ENCODE measurements around the gene CDH11.

CDH11 gene

GRCh38 chr16:64924086-64924485 lies 197.8 kb downstream of the CDH11 start:
- no peak overlapping the region for H3K4me3 ChIP-seq (ENCODE audit: control insufficient read depth in 1 of 7, extremely low read depth in 1 of 7, insufficient read depth in 4 of 7, low read depth in 2 of 7, low read length in 6 of 7)
- no peak overlapping the region for H3K27ac ChIP-seq (ENCODE audit: insufficient read depth in 1 of 2, low read depth in 1 of 2, low read length in 2 of 2, poor library complexity in 1 of 2, severe bottlenecking in 2 of 2)
- CTCF ChIA-PET, result no interaction called here
- DNase-seq, result no peak
- peaks cover 0 to 8% (median 0%) of the 10 kb centered on the region in 5 experiments for H3K9me3 ChIP-seq (ENCODE audit: control extremely low read depth in 1 of 5, control insufficient read depth in 4 of 5, insufficient read depth in 2 of 5, low read depth in 1 of 5, low read length in 4 of 5)
- POLR2A ChIA-PET, result interaction anchor here (0.6 kb wide), 1 partner anchor 1075 kb away, joined by 3 read pairs; no protein-coding TSS in a partner anchor
- H3K36me3 ChIP-seq (ENCODE audit: control insufficient read depth in 4 of 4, insufficient read depth in 4 of 4, low read length in 3 of 4), result no peaks in the 10 kb centered on the region
- no peaks in the 10 kb centered on the region for H3K4me1 ChIP-seq (ENCODE audit: control extremely low read depth in 1 of 4, control insufficient read depth in 4 of 4, insufficient read depth in 4 of 4, low read length in 3 of 4)
- no CpG with 5 or more reads among the region's 2 CpGs for WGBS (ENCODE audit: insufficient coverage)
- H3K27me3 ChIP-seq (replicated peaks in 2 of 5; ENCODE audit: control insufficient read depth in 4 of 5, insufficient read depth in 5 of 5, low read length in 4 of 5), result no peaks in the 10 kb centered on the region

GRCh38 chr16:64919929-64920607 lies 201.8 kb downstream of the CDH11 start:
- Histone ChIP-seq H3K9me3 (ENCODE audit: control extremely low read depth in 1 of 5, control insufficient read depth in 4 of 5, insufficient read depth in 2 of 5, low read depth in 1 of 5, low read length in 4 of 5) (no peaks in the 10 kb centered on the region), H3K4me1 (ENCODE audit: control extremely low read depth in 1 of 4, control insufficient read depth in 4 of 4, insufficient read depth in 4 of 4, low read length in 3 of 4) (no peaks in the 10 kb centered on the region), H3K27me3 (replicated peaks in 2 of 5; ENCODE audit: control insufficient read depth in 4 of 5, insufficient read depth in 5 of 5, low read length in 4 of 5) (no peaks in the 10 kb centered on the region), H3K36me3 (ENCODE audit: control insufficient read depth in 4 of 4, insufficient read depth in 4 of 4, low read length in 3 of 4) (no peaks in the 10 kb centered on the region), H3K27ac (ENCODE audit: insufficient read depth in 1 of 2, low read depth in 1 of 2, low read length in 2 of 2, poor library complexity in 1 of 2, severe bottlenecking in 2 of 2) (no peak overlapping the region), H3K4me3 (ENCODE audit: control insufficient read depth in 1 of 7, extremely low read depth in 1 of 7, insufficient read depth in 4 of 7, low read depth in 2 of 7, low read length in 6 of 7) (no peak overlapping the region)
- WGBS (ENCODE audit: insufficient coverage), result 92% methylated on average over 2 of the region's 2 CpGs
- ChIA-PET POLR2A (no interaction called here), CTCF (no interaction called here)
- no peak for DNase-seq

- Histone ChIP-seq H3K9me3 (ENCODE audit: control extremely low read depth in 1 of 5, control insufficient read depth in 4 of 5, insufficient read depth in 2 of 5, low read depth in 1 of 5, low read length in 4 of 5) (no peaks in the 10 kb centered on the region), H3K27ac (ENCODE audit: insufficient read depth in 1 of 2, low read depth in 1 of 2, low read length in 2 of 2, poor library complexity in 1 of 2, severe bottlenecking in 2 of 2) (no peak overlapping the region), H3K36me3 (ENCODE audit: control insufficient read depth in 4 of 4, insufficient read depth in 4 of 4, low read length in 3 of 4) (no peaks in the 10 kb centered on the region), H3K27me3 (replicated peaks in 2 of 5; ENCODE audit: control insufficient read depth in 4 of 5, insufficient read depth in 5 of 5, low read length in 4 of 5) (no peaks in the 10 kb centered on the region), H3K4me1 (ENCODE audit: control extremely low read depth in 1 of 4, control insufficient read depth in 4 of 4, insufficient read depth in 4 of 4, low read length in 3 of 4) (no peaks in the 10 kb centered on the region), H3K4me3 (ENCODE audit: control insufficient read depth in 1 of 7, extremely low read depth in 1 of 7, insufficient read depth in 4 of 7, low read depth in 2 of 7, low read length in 6 of 7) (no peak overlapping the region)
- CTCF ChIA-PET, result no interaction called here
- POLR2A ChIA-PET, result no interaction called here
- no peak for DNase-seq
- WGBS (ENCODE audit: insufficient coverage), result no CpG with 5 or more reads among the region's 1 CpG
Observed at GRCh38 chr16:64919141-64919540, 202.7 kb downstream of the CDH11 start.

GRCh38 chr16:64916051-64916450 lies 205.8 kb downstream of the CDH11 start:
- no peak overlapping the region for H3K27ac ChIP-seq (ENCODE audit: insufficient read depth in 1 of 2, low read depth in 1 of 2, low read length in 2 of 2, poor library complexity in 1 of 2, severe bottlenecking in 2 of 2)
- ChIA-PET CTCF (no interaction called here), POLR2A (no interaction called here)
- WGBS (ENCODE audit: insufficient coverage), result 100% methylated on average over 1 of the region's 2 CpGs
- H3K4me3 ChIP-seq (ENCODE audit: control insufficient read depth in 1 of 7, extremely low read depth in 1 of 7, insufficient read depth in 4 of 7, low read depth in 2 of 7, low read length in 6 of 7), result no peak overlapping the region
- no peaks in the 10 kb centered on the region for H3K36me3 ChIP-seq (ENCODE audit: control insufficient read depth in 4 of 4, insufficient read depth in 4 of 4, low read length in 3 of 4)
- H3K4me1 ChIP-seq (ENCODE audit: control extremely low read depth in 1 of 4, control insufficient read depth in 4 of 4, insufficient read depth in 4 of 4, low read length in 3 of 4), result no peaks in the 10 kb centered on the region
- H3K27me3 ChIP-seq (replicated peaks in 2 of 5; ENCODE audit: control insufficient read depth in 4 of 5, insufficient read depth in 5 of 5, low read length in 4 of 5), result no peaks in the 10 kb centered on the region
- H3K9me3 ChIP-seq (ENCODE audit: control extremely low read depth in 1 of 5, control insufficient read depth in 4 of 5, insufficient read depth in 2 of 5, low read depth in 1 of 5, low read length in 4 of 5), result no peaks in the 10 kb centered on the region
- DNase-seq, result no peak

- Histone ChIP-seq H3K9me3 (ENCODE audit: control extremely low read depth in 1 of 5, control insufficient read depth in 4 of 5, insufficient read depth in 2 of 5, low read depth in 1 of 5, low read length in 4 of 5) (no peaks in the 10 kb centered on the region), H3K27me3 (replicated peaks in 2 of 5; ENCODE audit: control insufficient read depth in 4 of 5, insufficient read depth in 5 of 5, low read length in 4 of 5) (no peaks in the 10 kb centered on the region), H3K27ac (ENCODE audit: insufficient read depth in 1 of 2, low read depth in 1 of 2, low read length in 2 of 2, poor library complexity in 1 of 2, severe bottlenecking in 2 of 2) (no peak overlapping the region), H3K4me1 (ENCODE audit: control extremely low read depth in 1 of 4, control insufficient read depth in 4 of 4, insufficient read depth in 4 of 4, low read length in 3 of 4) (no peaks in the 10 kb centered on the region), H3K4me3 (ENCODE audit: control insufficient read depth in 1 of 7, extremely low read depth in 1 of 7, insufficient read depth in 4 of 7, low read depth in 2 of 7, low read length in 6 of 7) (no peak overlapping the region), H3K36me3 (ENCODE audit: control insufficient read depth in 4 of 4, insufficient read depth in 4 of 4, low read length in 3 of 4) (no peaks in the 10 kb centered on the region)
- POLR2A ChIA-PET, result no interaction called here
- no peak for DNase-seq
- CTCF ChIA-PET, result no interaction called here
- WGBS (ENCODE audit: insufficient coverage), result 73% methylated on average over 5 of the region's 6 CpGs
Observed at GRCh38 chr16:64910356-64910755, 211.5 kb downstream of the CDH11 start.

GRCh38 chr16:64907844-64908243 lies 214.0 kb downstream of the CDH11 start:
- CTCF ChIA-PET, result no interaction called here
- 46% methylated on average over 5 of the region's 5 CpGs for WGBS (ENCODE audit: insufficient coverage)

GRCh38 chr16:64903770-64904169 lies 218.1 kb downstream of the CDH11 start:
- H3K36me3 ChIP-seq (ENCODE audit: control insufficient read depth in 4 of 4, insufficient read depth in 4 of 4, low read length in 3 of 4), result no peaks in the 10 kb centered on the region
- POLR2A ChIA-PET, result no interaction called here
- no peak overlapping the region for H3K4me3 ChIP-seq (ENCODE audit: control insufficient read depth in 1 of 7, extremely low read depth in 1 of 7, insufficient read depth in 4 of 7, low read depth in 2 of 7, low read length in 6 of 7)
- no peak overlapping the region for H3K27ac ChIP-seq (ENCODE audit: insufficient read depth in 1 of 2, low read depth in 1 of 2, low read length in 2 of 2, poor library complexity in 1 of 2, severe bottlenecking in 2 of 2)
- no peaks in the 10 kb centered on the region for H3K4me1 ChIP-seq (ENCODE audit: control extremely low read depth in 1 of 4, control insufficient read depth in 4 of 4, insufficient read depth in 4 of 4, low read length in 3 of 4)
- WGBS (ENCODE audit: insufficient coverage), result 83% methylated on average over 1 of the region's 3 CpGs
- no peaks in the 10 kb centered on the region for H3K9me3 ChIP-seq (ENCODE audit: control extremely low read depth in 1 of 5, control insufficient read depth in 4 of 5, insufficient read depth in 2 of 5, low read depth in 1 of 5, low read length in 4 of 5)
- H3K27me3 ChIP-seq (replicated peaks in 2 of 5; ENCODE audit: control insufficient read depth in 4 of 5, insufficient read depth in 5 of 5, low read length in 4 of 5), result no peaks in the 10 kb centered on the region
- CTCF ChIA-PET, result no interaction called here
- no peak for DNase-seq

More at GRCh38 chr16:64907844-64908243, 214.0 kb downstream of the CDH11 start:
- no peaks in the 10 kb centered on the region for H3K9me3 ChIP-seq (ENCODE audit: control extremely low read depth in 1 of 5, control insufficient read depth in 4 of 5, insufficient read depth in 2 of 5, low read depth in 1 of 5, low read length in 4 of 5)
- no peak for DNase-seq
- POLR2A ChIA-PET, result no interaction called here
- H3K36me3 ChIP-seq (ENCODE audit: control insufficient read depth in 4 of 4, insufficient read depth in 4 of 4, low read length in 3 of 4), result no peaks in the 10 kb centered on the region
- H3K27me3 ChIP-seq (replicated peaks in 2 of 5; ENCODE audit: control insufficient read depth in 4 of 5, insufficient read depth in 5 of 5, low read length in 4 of 5), result no peaks in the 10 kb centered on the region
- H3K27ac ChIP-seq (ENCODE audit: insufficient read depth in 1 of 2, low read depth in 1 of 2, low read length in 2 of 2, poor library complexity in 1 of 2, severe bottlenecking in 2 of 2), result no peak overlapping the region
- H3K4me3 ChIP-seq (ENCODE audit: control insufficient read depth in 1 of 7, extremely low read depth in 1 of 7, insufficient read depth in 4 of 7, low read depth in 2 of 7, low read length in 6 of 7), result no peak overlapping the region
- no peaks in the 10 kb centered on the region for H3K4me1 ChIP-seq (ENCODE audit: control extremely low read depth in 1 of 4, control insufficient read depth in 4 of 4, insufficient read depth in 4 of 4, low read length in 3 of 4)

Measured in common myeloid progenitor, CD34-positive (primary cell).